Measurements from ENCODE around the gene PTPRR. TPM values are rescaled to one million over a fixed set of nuclear protein-coding genes. Genes with fewer than 3 reads are reported as not detected.

PTPRR gene
- total RNA-seq = under 0.01 and 0.24 TPM in 2 replicates

GRCh38 chr12:70920251-70920851 is at the start of gene PTPRR:
Gene PTPRR (minus strand): TSS chr12:70920738. CDS start chr12:70920390, 348 bp downstream.

GRCh38 chr12:70637303-70638085 is 283.0 kb downstream of the PTPRR start, which contains the start of gene PTPRB:
Gene PTPRB (minus strand): TSS chr12:70637429. CDS start chr12:70637395, 34 bp downstream.

Small RNA genes lying within 50 kb of the gene (small RNA-seq; reads per million reads assigned to genes)
- gene RF00019 = not detected

Other genes with a start within 250 kb of the PTPRR start
- gene TSPAN8, start 237.3 kb upstream of the PTPRR start, total RNA-seq = 0.24 and 0.32 TPM in 2 replicates

Data from hair follicle dermal papilla cell (primary cell).